Stimulated activated CD4-positive, alpha-beta T cell treated with anti-CD3 and anti-CD28 coated beads, Interleukin-12 subunit alpha, Interleukin-12 subunit beta, amount 100 ng/mL, for 48 hours (primary cell): Measurements from ENCODE around the gene MRTFA.
"Not testable (repeated sequence)": the region's sequence is repeated elsewhere in the genome, so short reads cannot be mapped to it uniquely, and the experiment has no call there.

ENCODE experiments used
- DNase-seq, 3 donors: peaks; one replicate each; pipeline ENCODE4 v3.0.0-alpha.2; 2020; ENCODE audit warnings: low read depth in 2 of 3, low spot score in 1 of 3

Gene MRTFA

GRCh38 chr22:40525250-40525884 is 111.2 kb downstream of the MRTFA start:
- DNase-seq: peak; percentile 49 to 72 (median 61)

GRCh38 chr22:40524392-40525249 is 111.9 kb downstream of the MRTFA start:
- no peak for DNase-seq

- no peak for DNase-seq
Measured at GRCh38 chr22:40522141-40522540, 114.4 kb downstream of the MRTFA start.

GRCh38 chr22:40521046-40521445 is 115.5 kb downstream of the MRTFA start:
- no peak for DNase-seq

GRCh38 chr22:40520562-40520961 is 116.0 kb downstream of the MRTFA start:
- no peak for DNase-seq

- DNase-seq: no peak
Measured at GRCh38 chr22:40519948-40520331, 116.6 kb downstream of the MRTFA start.

GRCh38 chr22:40519284-40519947 is 117.1 kb downstream of the MRTFA start:
- no peak for DNase-seq

GRCh38 chr22:40518840-40519239 is 117.7 kb downstream of the MRTFA start:
- no peak for DNase-seq

- no peak for DNase-seq
Measured at GRCh38 chr22:40517631-40518030, 118.9 kb downstream of the MRTFA start.

- DNase-seq: no peak
Measured at GRCh38 chr22:40516416-40516815, 120.1 kb downstream of the MRTFA start.

GRCh38 chr22:40512426-40513136 is 123.9 kb downstream of the MRTFA start:
- DNase-seq: no peak

- DNase-seq: no peak
Measured at GRCh38 chr22:40511604-40512003, 124.9 kb downstream of the MRTFA start.

GRCh38 chr22:40510631-40511364 is 125.7 kb downstream of the MRTFA start:
- no peak for DNase-seq

- no peak for DNase-seq
Measured at GRCh38 chr22:40509401-40510134, 127.0 kb downstream of the MRTFA start.

- DNase-seq: not testable (repeated sequence)
Measured at GRCh38 chr22:40508046-40508445, 128.5 kb downstream of the MRTFA start.

- no peak for DNase-seq
Measured at GRCh38 chr22:40507491-40507890, 129.0 kb downstream of the MRTFA start.

- DNase-seq: no peak
Measured at GRCh38 chr22:40506762-40507161, 129.8 kb downstream of the MRTFA start.

GRCh38 chr22:40504285-40505249 is 132.0 kb downstream of the MRTFA start:
- no peak for DNase-seq

- DNase-seq: no peak
Measured at GRCh38 chr22:40502919-40503318, 133.6 kb downstream of the MRTFA start.
